ENCODE measurements around the gene NKPD1.

NKPD1 gene

GRCh38 chr19:45115809-45116615, 44.8 kb downstream of the NKPD1 start:
- peak; percentile 58 for DNase-seq

DNA sequence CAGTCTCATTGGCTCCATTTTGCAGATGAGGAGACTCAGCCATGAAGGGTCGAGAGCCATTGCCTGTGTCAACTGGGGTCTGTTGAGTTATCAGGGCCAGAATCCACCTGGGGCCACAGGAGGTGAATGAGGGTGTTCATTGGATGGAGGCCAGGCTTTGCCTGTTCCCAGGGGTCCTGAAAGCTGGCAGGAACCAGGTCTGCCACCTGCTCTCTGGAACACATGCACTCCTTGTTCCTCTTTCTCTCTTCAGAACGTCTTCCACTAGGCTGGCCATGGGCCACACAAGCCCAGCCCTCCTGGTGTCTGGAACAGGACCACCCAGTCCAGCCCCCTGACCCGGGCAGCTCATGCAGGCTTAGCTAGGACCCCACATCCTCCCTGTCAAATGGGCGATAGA, 46.7 kb downstream of the NKPD1 start:
- no peak for DNase-seq

DNA sequence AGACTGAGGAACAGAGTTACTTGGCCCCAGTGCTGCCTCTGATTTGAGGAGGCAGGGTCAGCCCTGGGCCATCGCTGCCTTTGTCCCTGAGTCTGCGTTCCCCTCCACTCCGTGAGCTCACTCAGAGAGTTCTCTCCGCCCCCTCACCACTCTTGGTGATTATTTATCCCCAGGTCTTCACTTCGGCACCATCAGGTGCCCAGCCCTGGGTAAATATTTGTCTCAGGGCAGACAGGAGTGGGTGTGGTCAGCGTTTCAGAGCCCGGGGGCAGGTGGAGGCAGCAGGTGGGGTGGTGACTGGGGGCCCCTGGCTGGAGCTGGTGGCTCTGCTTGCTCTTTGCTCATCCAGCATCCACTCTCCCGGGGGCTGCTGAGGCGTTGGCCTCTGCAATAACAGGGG, 47.2 kb downstream of the NKPD1 start:
- DNase-seq: no peak

- no peak for DNase-seq
Observed at GRCh38 chr19:45112111-45112827, 48.5 kb downstream of the NKPD1 start.
